ENCODE measurements around the gene PLCL1.

Gene PLCL1

GRCh38 chr2:197908156-197908555, 103.8 kb downstream of the PLCL1 start:
- DNase-seq (ENCODE audit: low read depth) = no peak
- TF ChIP-seq, protein P1, sequence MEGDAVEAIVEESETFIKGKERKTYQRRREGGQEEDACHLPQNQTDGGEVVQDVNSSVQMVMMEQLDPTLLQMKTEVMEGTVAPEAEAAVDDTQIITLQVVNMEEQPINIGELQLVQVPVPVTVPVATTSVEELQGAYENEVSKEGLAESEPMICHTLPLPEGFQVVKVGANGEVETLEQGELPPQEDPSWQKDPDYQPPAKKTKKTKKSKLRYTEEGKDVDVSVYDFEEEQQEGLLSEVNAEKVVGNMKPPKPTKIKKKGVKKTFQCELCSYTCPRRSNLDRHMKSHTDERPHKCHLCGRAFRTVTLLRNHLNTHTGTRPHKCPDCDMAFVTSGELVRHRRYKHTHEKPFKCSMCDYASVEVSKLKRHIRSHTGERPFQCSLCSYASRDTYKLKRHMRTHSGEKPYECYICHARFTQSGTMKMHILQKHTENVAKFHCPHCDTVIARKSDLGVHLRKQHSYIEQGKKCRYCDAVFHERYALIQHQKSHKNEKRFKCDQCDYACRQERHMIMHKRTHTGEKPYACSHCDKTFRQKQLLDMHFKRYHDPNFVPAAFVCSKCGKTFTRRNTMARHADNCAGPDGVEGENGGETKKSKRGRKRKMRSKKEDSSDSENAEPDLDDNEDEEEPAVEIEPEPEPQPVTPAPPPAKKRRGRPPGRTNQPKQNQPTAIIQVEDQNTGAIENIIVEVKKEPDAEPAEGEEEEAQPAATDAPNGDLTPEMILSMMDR (IDR thresholded peaks at IDR 0.05; ENCODE audit: insufficient read depth, low read depth, low read length, missing control alignments) = no peak
- no peak overlapping the region for H3K4me3 ChIP-seq (ENCODE audit: low read length)

DNA sequence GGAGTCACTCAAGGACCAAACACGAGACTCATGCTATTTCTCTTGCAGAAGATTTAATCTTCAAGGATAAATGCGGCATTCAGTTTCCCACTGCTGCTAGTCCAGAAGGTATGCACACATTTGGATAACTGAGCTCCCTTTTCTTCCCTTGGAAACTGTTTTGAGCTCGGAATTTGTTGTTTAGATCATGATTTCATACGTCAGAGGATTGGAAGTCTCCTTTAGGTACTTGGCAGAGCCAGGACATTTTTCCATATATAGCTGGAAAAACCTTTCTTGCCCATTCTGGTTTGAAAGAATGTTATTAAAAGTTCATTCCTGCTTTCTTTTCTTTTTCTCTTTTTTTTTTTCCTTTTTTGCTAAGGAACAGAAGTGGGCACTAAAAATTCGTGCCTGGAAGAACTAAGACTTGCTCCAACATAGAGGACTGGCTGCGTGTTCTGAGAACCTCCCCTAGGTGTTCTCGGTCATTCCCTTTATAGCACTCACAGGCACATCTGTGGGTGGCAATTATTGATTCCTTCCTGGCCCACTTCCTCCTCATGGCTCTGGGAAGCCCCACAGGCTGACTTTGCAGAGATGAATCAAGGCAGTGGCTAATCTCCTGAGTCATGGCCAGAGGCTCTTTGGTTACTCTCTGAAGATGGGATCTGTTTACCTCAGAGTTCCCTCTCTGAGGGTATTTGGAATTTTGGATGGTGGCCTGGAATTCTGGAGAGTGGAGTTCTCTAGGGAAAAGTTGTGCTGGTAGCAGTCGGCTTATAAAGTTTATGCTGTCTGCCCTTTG, 104.8 kb downstream of the PLCL1 start:
- DNase-seq (ENCODE audit: low read depth) = peak; percentile 39
- TF ChIP-seq, protein P1 (IDR thresholded peaks at IDR 0.05; ENCODE audit: insufficient read depth, low read depth, low read length, missing control alignments) = no peak
- no peak overlapping the region for H3K4me3 ChIP-seq (ENCODE audit: low read length)

- TF ChIP-seq, protein P1 (IDR thresholded peaks at IDR 0.05; ENCODE audit: insufficient read depth, low read depth, low read length, missing control alignments) = no peak
- no peak for DNase-seq (ENCODE audit: low read depth)
- no peak overlapping the region for H3K4me3 ChIP-seq (ENCODE audit: low read length)
Observed at GRCh38 chr2:197911667-197912066, 107.3 kb downstream of the PLCL1 start.

DNA sequence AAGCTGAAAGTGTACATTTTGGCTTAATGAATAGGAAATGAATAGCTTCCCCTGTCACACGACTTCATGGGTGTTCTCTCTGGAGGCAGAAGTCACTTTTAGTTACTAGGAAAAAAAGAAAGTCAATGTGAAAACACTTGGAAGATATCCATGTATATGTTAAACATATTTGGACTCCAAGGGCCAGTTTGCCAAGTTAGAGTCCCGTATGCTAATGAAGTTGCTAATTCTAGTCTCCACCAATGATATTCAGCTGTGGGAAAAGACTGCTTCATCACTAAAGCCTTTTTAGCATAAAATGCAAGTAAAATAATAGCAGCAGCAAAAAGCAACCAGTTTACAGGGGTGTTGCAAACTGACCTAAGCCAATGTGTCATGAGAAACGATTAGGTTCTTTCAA, 108.7 kb downstream of the PLCL1 start:
- TF ChIP-seq, protein P1 (IDR thresholded peaks at IDR 0.05; ENCODE audit: insufficient read depth, low read depth, low read length, missing control alignments) = no peak
- H3K4me3 ChIP-seq (ENCODE audit: low read length) = no peak overlapping the region
- no peak for DNase-seq (ENCODE audit: low read depth)

DNA sequence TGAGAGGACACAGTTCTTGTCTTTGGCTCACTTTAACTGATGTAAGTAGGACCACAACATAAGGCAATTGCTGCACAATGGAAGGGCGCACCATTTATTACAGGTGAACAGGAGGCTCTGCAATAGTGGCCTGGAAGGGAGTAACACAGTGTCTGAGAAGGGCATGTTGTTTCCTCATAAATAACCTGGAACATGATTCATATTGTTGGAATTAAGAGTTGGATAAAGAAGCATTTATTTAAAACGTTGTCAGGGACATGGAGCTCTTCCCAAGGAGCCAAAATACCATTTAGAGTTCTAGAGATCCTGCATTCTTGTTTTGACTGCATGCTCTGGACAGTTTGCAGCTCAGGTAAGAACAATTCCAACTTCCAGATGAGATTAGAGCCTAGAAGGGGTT, 110.4 kb downstream of the PLCL1 start:
- no peak overlapping the region for H3K4me3 ChIP-seq (ENCODE audit: low read length)
- TF ChIP-seq, protein P1 (IDR thresholded peaks at IDR 0.05; ENCODE audit: insufficient read depth, low read depth, low read length, missing control alignments) = no peak
- DNase-seq (ENCODE audit: low read depth) = no peak

DNA sequence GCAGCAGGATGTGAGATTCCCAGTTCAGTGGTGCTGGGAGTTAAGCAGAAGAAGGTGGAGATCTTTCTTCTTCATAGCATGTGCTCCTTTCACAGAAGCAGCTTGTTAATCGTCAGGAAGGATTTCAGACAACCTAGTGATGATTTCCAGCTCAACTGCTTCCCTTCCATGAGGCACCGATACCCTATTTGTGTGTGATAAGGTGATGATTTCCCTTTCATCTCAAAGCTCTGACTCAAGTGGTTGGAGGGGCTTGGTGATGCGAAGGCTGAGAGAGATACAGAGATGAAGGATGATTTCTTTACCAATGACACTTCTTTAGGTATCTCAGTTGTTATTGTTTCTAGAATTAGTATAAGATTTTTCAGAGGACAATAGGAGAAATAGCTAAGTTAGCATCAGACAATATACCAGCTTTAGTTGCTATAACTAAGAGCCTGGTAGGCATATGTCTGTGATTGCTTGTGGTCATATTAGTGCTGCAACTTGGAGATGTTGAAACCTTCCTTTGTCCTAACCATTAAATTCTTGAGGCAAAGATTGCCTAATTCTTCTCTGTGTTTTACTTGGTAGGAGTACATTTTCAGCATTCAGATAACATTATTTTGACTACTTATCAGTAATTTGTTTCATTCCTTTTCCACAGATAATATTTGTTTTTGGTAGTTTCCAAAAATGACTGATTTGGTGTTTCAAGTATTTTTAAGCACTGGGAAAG, 111.3 kb downstream of the PLCL1 start:
- DNase-seq (ENCODE audit: low read depth) = peak; percentile 26
- TF ChIP-seq, protein P1 (IDR thresholded peaks at IDR 0.05; ENCODE audit: insufficient read depth, low read depth, low read length, missing control alignments) = no peak
- H3K4me3 ChIP-seq (ENCODE audit: low read length) = no peak overlapping the region

All from epithelial cell of esophagus (primary cell).